Vagina (tissue), 2 donors: Measurements from ENCODE around the gene ELF4. TPM values are rescaled to one million over a fixed set of nuclear protein-coding genes. Genes with fewer than 3 reads are reported as not detected.

Source experiments
- DNase-seq, 2 donors: peaks; one replicate each; pipeline ENCODE4 v3.0.0-alpha.2; 2017; ENCODE audit errors: extremely low spot score in 2 of 2
- H3K27ac ChIP-seq: fragments of 200-600 bp; sonication (generic); one replicate; pipeline ENCODE4 v1.5.1; 2019
- H3K27me3 ChIP-seq: fragments of 200-600 bp; sonication (generic); one replicate; pipeline ENCODE4 v1.5.1; 2019
- H3K36me3 ChIP-seq, 2 donors: fragments of 200-600 bp; sonication (generic); one replicate each; pipeline ENCODE4 v1.5.1; 2017 to 2019
- H3K4me1 ChIP-seq: fragments of 200-600 bp; sonication (generic); one replicate; pipeline ENCODE4 v1.5.1; 2019
- H3K4me3 ChIP-seq, 2 donors: fragments of 200-600 bp; sonication (generic); 1 replicate in 1 of 2; 2 replicates in 1 of 2; pipeline ENCODE4 v1.5.1; 2016 to 2019
- H3K9me3 ChIP-seq: fragments of 200-600 bp; sonication (generic); one replicate; pipeline ENCODE4 v1.5.1; 2019
- POLR2A ChIP-seq, 2 donors: fragments of 450-650 bp; IDR thresholded peaks; one replicate each; pipeline ENCODE4 v1.6.1; 2017; ENCODE audit warnings: antibody characterized with exemption in 2 of 2, mild to moderate bottlenecking in 2 of 2, moderate library complexity in 2 of 2
- POLR2AphosphoS5 ChIP-seq, 2 donors: sonication (generic); formaldehyde crosslinking; IDR thresholded peaks; one replicate each; pipeline ENCODE4 v1.9.0; 2017; ENCODE audit warnings: antibody characterized with exemption in 2 of 2, mild to moderate bottlenecking in 2 of 2, low read depth in 1 of 2; ENCODE audit not compliant: insufficient read depth in 1 of 2
- intact Hi-C: fragments of 100-400 bp; cut with DNase I; formaldehyde crosslinking; loops from one replicate; pipeline ENCODE4 v1.15.1; 2023
- total RNA-seq: library from RNA; depleted of rRNA; stranded (reverse); fragments of >200 nt; gene quantifications from one replicate; pipeline ENCODE4 v1.2.3, GENCODE V29; 2016
- TF ChIP-seq, protein P1 (sequence below), 3 experiments: fragments of 450-650 bp in 2 of 3; fragments of 200-600 bp in 1 of 3; sonication (generic) in 1 of 3; IDR thresholded peaks; one replicate each; pipeline ENCODE4 v1.5.1; 2017 to 2019; ENCODE audit warnings: antibody characterized with exemption in 3 of 3, mild to moderate bottlenecking in 2 of 3, moderate library complexity in 2 of 3

Gene ELF4
- total RNA-seq, 1 donor from 2014 or later, result 14.7 TPM

DNA sequence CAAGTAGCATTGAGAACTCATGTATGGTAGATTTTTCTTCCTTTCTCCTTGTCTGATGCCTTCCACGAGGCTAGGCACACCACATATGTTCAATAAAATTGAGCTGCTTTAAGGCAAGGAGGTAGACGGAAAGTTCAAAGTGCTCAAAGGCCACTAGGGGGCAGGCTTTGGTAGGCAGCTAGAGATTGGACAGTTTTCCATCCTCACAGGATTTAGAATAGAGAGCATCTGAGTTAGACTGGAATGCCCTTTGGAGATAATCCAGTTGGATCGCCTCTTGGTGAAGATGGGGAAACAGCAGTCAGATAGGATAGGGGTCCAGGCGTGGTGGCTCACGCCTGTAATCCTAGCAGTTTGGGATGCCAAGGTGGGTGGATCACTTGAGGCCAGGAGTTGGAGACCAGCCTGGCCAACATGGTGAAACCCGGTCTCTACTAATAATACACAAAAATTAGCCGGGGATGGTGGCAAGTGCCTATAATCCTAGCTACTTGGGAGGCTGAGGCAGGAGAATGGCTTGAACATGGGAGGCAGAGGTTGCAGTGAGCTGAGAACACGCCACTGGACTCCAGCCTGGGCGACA is 30.4 kb downstream of the ELF4 start:
- Histone ChIP-seq H3K36me3 (no peaks in the 10 kb centered on the region), H3K27me3 (no peaks in the 10 kb centered on the region), H3K4me1 (peaks cover 28% of the 10 kb centered on the region), H3K4me3 (no peak overlapping the region), H3K9me3 (no peaks in the 10 kb centered on the region), H3K27ac (peak overlapping the region; percentile 76)
- intact Hi-C loops, result loop anchor here (5.0 kb wide), 1 partner anchor 112 kb away; no protein-coding TSS in a partner anchor
- TF ChIP-seq, protein P1, sequence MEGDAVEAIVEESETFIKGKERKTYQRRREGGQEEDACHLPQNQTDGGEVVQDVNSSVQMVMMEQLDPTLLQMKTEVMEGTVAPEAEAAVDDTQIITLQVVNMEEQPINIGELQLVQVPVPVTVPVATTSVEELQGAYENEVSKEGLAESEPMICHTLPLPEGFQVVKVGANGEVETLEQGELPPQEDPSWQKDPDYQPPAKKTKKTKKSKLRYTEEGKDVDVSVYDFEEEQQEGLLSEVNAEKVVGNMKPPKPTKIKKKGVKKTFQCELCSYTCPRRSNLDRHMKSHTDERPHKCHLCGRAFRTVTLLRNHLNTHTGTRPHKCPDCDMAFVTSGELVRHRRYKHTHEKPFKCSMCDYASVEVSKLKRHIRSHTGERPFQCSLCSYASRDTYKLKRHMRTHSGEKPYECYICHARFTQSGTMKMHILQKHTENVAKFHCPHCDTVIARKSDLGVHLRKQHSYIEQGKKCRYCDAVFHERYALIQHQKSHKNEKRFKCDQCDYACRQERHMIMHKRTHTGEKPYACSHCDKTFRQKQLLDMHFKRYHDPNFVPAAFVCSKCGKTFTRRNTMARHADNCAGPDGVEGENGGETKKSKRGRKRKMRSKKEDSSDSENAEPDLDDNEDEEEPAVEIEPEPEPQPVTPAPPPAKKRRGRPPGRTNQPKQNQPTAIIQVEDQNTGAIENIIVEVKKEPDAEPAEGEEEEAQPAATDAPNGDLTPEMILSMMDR (IDR thresholded peaks at IDR 0.05), result peak; percentile 19 to 65 (median 50)
- no peak for TF ChIP-seq POLR2A (IDR thresholded peaks at IDR 0.05)
- peak in 1 of 2 donors; percentile 54 for TF ChIP-seq POLR2AphosphoS5 (IDR thresholded peaks at IDR 0.05; ENCODE audit: insufficient read depth in 1 of 2, low read depth in 1 of 2)
- no peak for DNase-seq

DNA sequence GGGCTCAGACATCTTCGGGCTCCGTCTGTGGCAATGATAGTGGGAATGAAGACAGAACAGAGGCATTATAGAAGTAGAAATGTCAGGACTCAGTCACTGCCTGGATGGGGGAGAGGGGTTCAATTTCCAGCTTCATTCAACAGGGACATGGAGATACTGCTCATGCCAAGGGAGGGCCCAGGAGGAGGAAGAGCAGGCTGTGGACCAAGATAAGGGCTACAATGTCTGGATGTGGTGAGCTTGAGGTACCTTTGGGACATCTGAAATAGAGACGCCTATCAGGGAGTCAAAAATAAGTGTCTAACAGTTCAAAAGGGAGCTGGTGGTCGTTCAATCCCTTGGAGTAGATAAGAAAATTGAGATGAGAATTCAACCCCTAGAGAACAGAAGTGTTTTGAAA is 34.5 kb downstream of the ELF4 start:
- Histone ChIP-seq H3K4me3 (no peak overlapping the region), H3K27me3 (no peaks in the 10 kb centered on the region), H3K27ac (no peak overlapping the region), H3K36me3 (peaks cover 0 to 16% of the 10 kb centered on the region in 2 donors), H3K9me3 (no peaks in the 10 kb centered on the region), H3K4me1 (no peaks in the 10 kb centered on the region)
- no peak for DNase-seq
- intact Hi-C loops, result no loop called here
- TF ChIP-seq POLR2A (IDR thresholded peaks at IDR 0.05), result no peak
- no peak for TF ChIP-seq POLR2AphosphoS5 (IDR thresholded peaks at IDR 0.05; ENCODE audit: insufficient read depth in 1 of 2, low read depth in 1 of 2)
- TF ChIP-seq, protein P1 (IDR thresholded peaks at IDR 0.05), result no peak

DNA sequence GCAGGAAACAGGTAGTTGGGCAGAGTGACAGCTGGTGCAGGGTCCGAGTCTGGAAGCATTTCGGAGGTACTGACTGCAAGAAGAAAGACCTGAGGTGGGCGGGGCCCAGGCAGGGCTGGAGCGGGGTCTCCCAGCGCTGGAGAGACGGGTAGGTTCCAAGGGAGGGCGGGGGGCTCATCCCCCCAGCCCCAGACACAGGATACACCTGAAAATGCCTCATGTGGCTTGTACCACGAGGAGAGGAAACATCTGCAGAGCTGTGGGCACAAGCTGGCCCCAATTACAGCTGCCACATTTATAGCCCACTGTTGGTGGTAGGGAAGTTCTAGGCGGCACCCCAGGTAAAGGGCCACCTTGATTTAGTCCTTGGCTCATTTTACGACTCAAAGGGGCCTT is 38.0 kb downstream of the ELF4 start:
- H3K36me3 ChIP-seq, result peaks cover 0 to 33% of the 10 kb centered on the region in 2 donors
- H3K27ac ChIP-seq, result no peak overlapping the region
- no peaks in the 10 kb centered on the region for H3K4me1 ChIP-seq
- H3K27me3 ChIP-seq, result no peaks in the 10 kb centered on the region
- no peak overlapping the region for H3K4me3 ChIP-seq
- intact Hi-C loops, result no loop called here
- DNase-seq, result no peak
- TF ChIP-seq POLR2A (IDR thresholded peaks at IDR 0.05) (no peak), POLR2AphosphoS5 (IDR thresholded peaks at IDR 0.05; ENCODE audit: insufficient read depth in 1 of 2, low read depth in 1 of 2) (no peak)
- TF ChIP-seq, protein P1 (IDR thresholded peaks at IDR 0.05), result no peak
- H3K9me3 ChIP-seq, result no peaks in the 10 kb centered on the region

DNA sequence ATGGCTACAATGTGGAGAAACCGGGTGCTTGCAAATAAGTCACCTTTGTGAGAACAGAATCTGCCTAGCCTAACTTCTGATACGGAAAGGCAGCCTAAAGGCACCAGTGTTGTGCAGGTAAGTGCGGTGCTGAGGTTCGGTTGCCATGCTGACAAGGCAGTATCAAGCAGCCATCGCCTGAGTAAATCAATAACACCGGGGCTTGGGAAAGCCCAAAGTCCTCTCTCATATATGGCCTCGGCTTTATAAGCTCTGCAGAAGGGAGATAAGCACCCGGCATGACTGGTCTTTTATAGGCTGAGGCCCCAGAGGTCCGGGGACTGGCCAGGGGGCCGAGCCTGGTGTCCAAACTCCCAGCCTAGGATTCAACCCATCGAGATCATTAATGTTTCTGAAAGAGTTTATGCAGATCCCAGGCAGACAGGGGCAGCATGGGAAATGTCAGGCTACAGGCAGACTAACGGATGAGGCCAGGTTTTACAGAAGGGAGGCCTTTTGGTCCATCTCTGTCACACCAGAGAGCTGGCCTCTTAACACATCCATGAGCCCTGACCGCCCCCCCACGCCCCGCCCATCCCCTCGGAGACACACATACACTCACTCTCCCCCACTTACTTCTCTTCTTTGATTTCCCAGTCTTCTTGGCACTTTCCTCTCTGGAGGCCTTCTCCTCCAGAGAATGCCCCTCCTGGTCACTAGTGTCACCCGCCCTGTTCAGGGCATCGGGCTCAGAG is 38.5 kb downstream of the ELF4 start:
- Histone ChIP-seq H3K27ac (no peak overlapping the region), H3K9me3 (no peaks in the 10 kb centered on the region), H3K4me3 (no peak overlapping the region), H3K4me1 (no peaks in the 10 kb centered on the region), H3K27me3 (no peaks in the 10 kb centered on the region), H3K36me3 (peaks cover 0 to 39% of the 10 kb centered on the region in 2 donors)
- intact Hi-C loops, result no loop called here
- TF ChIP-seq POLR2A (IDR thresholded peaks at IDR 0.05) (no peak), POLR2AphosphoS5 (IDR thresholded peaks at IDR 0.05; ENCODE audit: insufficient read depth in 1 of 2, low read depth in 1 of 2) (no peak)
- TF ChIP-seq, protein P1 (IDR thresholded peaks at IDR 0.05), result no peak
- DNase-seq, result no peak
